Measurements from ENCODE around the gene ORMDL2.
A peak's percentile ranks its signal among the peaks of the same experiment; 100 is the strongest.

Gene ORMDL2

GRCh38 chr12:55817345-55818139 lies at the start of gene ORMDL2, which contains the start of gene SARNP:
Gene ORMDL2 (plus strand): TSS chr12:55818041. CDS start chr12:55819000, 959 bp downstream.
Gene SARNP (minus strand): TSS chr12:55817724. CDS start chr12:55817701, 23 bp downstream.
- peaks cover 9% of the 10 kb centered on the region; the same call in 1 of the 2 replicates for H3K36me3 ChIP-seq (ENCODE audit: control insufficient read depth, insufficient read depth, low read length)
- no CpG with 5 or more reads among the region's 38 CpGs for WGBS (ENCODE audit: insufficient coverage, insufficient read length)
- no peaks in the 10 kb centered on the region for H3K9me3 ChIP-seq (ENCODE audit: control insufficient read depth, insufficient read depth, low read length)
- H3K27me3 ChIP-seq (ENCODE audit: control insufficient read depth, insufficient read depth, low read length), result no peaks in the 10 kb centered on the region
- no peaks in the 10 kb centered on the region for H3K4me1 ChIP-seq (ENCODE audit: control insufficient read depth, insufficient read depth, low read length)
- peak within 1 kb of the TSS; percentile 82 for H3K4me3 ChIP-seq (ENCODE audit: low read length)
- no peak within 1 kb of the TSS for H3K27ac ChIP-seq (ENCODE audit: low read length)
- peak; percentile 100 for DNase-seq (ENCODE audit: low read depth, low spot score)

- no peaks in the 10 kb centered on the region for H3K36me3 ChIP-seq (ENCODE audit: control insufficient read depth, insufficient read depth, low read length)
- H3K9me3 ChIP-seq (ENCODE audit: control insufficient read depth, insufficient read depth, low read length), result no peaks in the 10 kb centered on the region
- WGBS (ENCODE audit: insufficient coverage, insufficient read length), result no CpG with 5 or more reads among the region's 6 CpGs
- DNase-seq (ENCODE audit: low read depth, low spot score), result no peak
- no peaks in the 10 kb centered on the region for H3K4me1 ChIP-seq (ENCODE audit: control insufficient read depth, insufficient read depth, low read length)
- H3K27ac ChIP-seq (ENCODE audit: low read length), result no peak overlapping the region
- no peak overlapping the region for H3K4me3 ChIP-seq (ENCODE audit: low read length)
- no peaks in the 10 kb centered on the region for H3K27me3 ChIP-seq (ENCODE audit: control insufficient read depth, insufficient read depth, low read length)
Measured at GRCh38 chr12:55771736-55772135, 46.1 kb upstream of the ORMDL2 start.

GRCh38 chr12:55777856-55778255 lies 40.0 kb upstream of the ORMDL2 start:
- no CpG with 5 or more reads among the region's 3 CpGs for WGBS (ENCODE audit: insufficient coverage, insufficient read length)
- no peak for DNase-seq (ENCODE audit: low read depth, low spot score)
- H3K36me3 ChIP-seq (ENCODE audit: control insufficient read depth, insufficient read depth, low read length), result no peaks in the 10 kb centered on the region

GRCh38 chr12:55780685-55781084 lies 37.2 kb upstream of the ORMDL2 start:
- Histone ChIP-seq H3K4me1 (ENCODE audit: control insufficient read depth, insufficient read depth, low read length) (no peaks in the 10 kb centered on the region), H3K36me3 (ENCODE audit: control insufficient read depth, insufficient read depth, low read length) (peaks cover 6% of the 10 kb centered on the region; the same call in 1 of the 2 replicates), H3K27me3 (ENCODE audit: control insufficient read depth, insufficient read depth, low read length) (no peaks in the 10 kb centered on the region), H3K4me3 (ENCODE audit: low read length) (no peak overlapping the region), H3K9me3 (ENCODE audit: control insufficient read depth, insufficient read depth, low read length) (no peaks in the 10 kb centered on the region), H3K27ac (ENCODE audit: low read length) (no peak overlapping the region)
- DNase-seq (ENCODE audit: low read depth, low spot score), result no peak
- WGBS (ENCODE audit: insufficient coverage, insufficient read length), result no CpG with 5 or more reads among the region's 2 CpGs

More at GRCh38 chr12:55777856-55778255, 40.0 kb upstream of the ORMDL2 start:
- Histone ChIP-seq H3K27ac (ENCODE audit: low read length) (no peak overlapping the region), H3K4me3 (ENCODE audit: low read length) (no peak overlapping the region), H3K9me3 (ENCODE audit: control insufficient read depth, insufficient read depth, low read length) (no peaks in the 10 kb centered on the region), H3K27me3 (ENCODE audit: control insufficient read depth, insufficient read depth, low read length) (no peaks in the 10 kb centered on the region), H3K4me1 (ENCODE audit: control insufficient read depth, insufficient read depth, low read length) (no peaks in the 10 kb centered on the region)

- no CpG with 5 or more reads among the region's 7 CpGs for WGBS (ENCODE audit: insufficient coverage, insufficient read length)
- no peak for DNase-seq (ENCODE audit: low read depth, low spot score)
- peaks cover 8% of the 10 kb centered on the region; the same call in 1 of the 2 replicates for H3K36me3 ChIP-seq (ENCODE audit: control insufficient read depth, insufficient read depth, low read length)
- H3K9me3 ChIP-seq (ENCODE audit: control insufficient read depth, insufficient read depth, low read length), result no peaks in the 10 kb centered on the region
- no peaks in the 10 kb centered on the region for H3K4me1 ChIP-seq (ENCODE audit: control insufficient read depth, insufficient read depth, low read length)
- no peaks in the 10 kb centered on the region for H3K27me3 ChIP-seq (ENCODE audit: control insufficient read depth, insufficient read depth, low read length)
- no peak overlapping the region for H3K4me3 ChIP-seq (ENCODE audit: low read length)
- no peak overlapping the region for H3K27ac ChIP-seq (ENCODE audit: low read length)
Measured at GRCh38 chr12:55788546-55788945, 29.3 kb upstream of the ORMDL2 start.

- H3K9me3 ChIP-seq (ENCODE audit: control insufficient read depth, insufficient read depth, low read length), result no peaks in the 10 kb centered on the region
- no peaks in the 10 kb centered on the region for H3K27me3 ChIP-seq (ENCODE audit: control insufficient read depth, insufficient read depth, low read length)
- no CpG with 5 or more reads among the region's 2 CpGs for whole genome bisulfite sequencing (ENCODE audit: insufficient coverage, insufficient read length)
- H3K36me3 ChIP-seq (ENCODE audit: control insufficient read depth, insufficient read depth, low read length), result peaks cover 6% of the 10 kb centered on the region; the same call in 1 of the 2 replicates
- no peaks in the 10 kb centered on the region for H3K4me1 ChIP-seq (ENCODE audit: control insufficient read depth, insufficient read depth, low read length)
- DNase-seq (ENCODE audit: low read depth, low spot score), result no peak
- H3K4me3 ChIP-seq (ENCODE audit: low read length), result no peak overlapping the region
- no peak overlapping the region for H3K27ac ChIP-seq (ENCODE audit: low read length)
Measured at GRCh38 chr12:55789171-55789570, 28.7 kb upstream of the ORMDL2 start.

- no peaks in the 10 kb centered on the region for H3K27me3 ChIP-seq (ENCODE audit: control insufficient read depth, insufficient read depth, low read length)
- WGBS (ENCODE audit: insufficient coverage, insufficient read length), result no CpG with 5 or more reads among the region's 4 CpGs
- H3K4me1 ChIP-seq (ENCODE audit: control insufficient read depth, insufficient read depth, low read length), result no peaks in the 10 kb centered on the region
- H3K9me3 ChIP-seq (ENCODE audit: control insufficient read depth, insufficient read depth, low read length), result no peaks in the 10 kb centered on the region
- no peak overlapping the region for H3K4me3 ChIP-seq (ENCODE audit: low read length)
- peaks cover 5% of the 10 kb centered on the region; the same call in 1 of the 2 replicates for H3K36me3 ChIP-seq (ENCODE audit: control insufficient read depth, insufficient read depth, low read length)
- no peak for DNase-seq (ENCODE audit: low read depth, low spot score)
- no peak overlapping the region for H3K27ac ChIP-seq (ENCODE audit: low read length)
Measured at GRCh38 chr12:55789893-55790292, 27.9 kb upstream of the ORMDL2 start.

- H3K9me3 ChIP-seq (ENCODE audit: control insufficient read depth, insufficient read depth, low read length), result no peaks in the 10 kb centered on the region
- H3K36me3 ChIP-seq (ENCODE audit: control insufficient read depth, insufficient read depth, low read length), result peaks cover 2% of the 10 kb centered on the region; the same call in 1 of the 2 replicates
- no peaks in the 10 kb centered on the region for H3K4me1 ChIP-seq (ENCODE audit: control insufficient read depth, insufficient read depth, low read length)
- H3K27me3 ChIP-seq (ENCODE audit: control insufficient read depth, insufficient read depth, low read length), result no peaks in the 10 kb centered on the region
- H3K27ac ChIP-seq (ENCODE audit: low read length), result no peak overlapping the region
- no peak for DNase-seq (ENCODE audit: low read depth, low spot score)
- H3K4me3 ChIP-seq (ENCODE audit: low read length), result no peak overlapping the region
Measured at GRCh38 chr12:55795950-55796349, 21.9 kb upstream of the ORMDL2 start.

- Histone ChIP-seq H3K27me3 (ENCODE audit: control insufficient read depth, insufficient read depth, low read length) (no peaks in the 10 kb centered on the region), H3K9me3 (ENCODE audit: control insufficient read depth, insufficient read depth, low read length) (no peaks in the 10 kb centered on the region), H3K4me1 (ENCODE audit: control insufficient read depth, insufficient read depth, low read length) (no peaks in the 10 kb centered on the region), H3K4me3 (ENCODE audit: low read length) (no peak overlapping the region), H3K36me3 (ENCODE audit: control insufficient read depth, insufficient read depth, low read length) (peaks cover 2% of the 10 kb centered on the region; the same call in 1 of the 2 replicates), H3K27ac (ENCODE audit: low read length) (no peak overlapping the region)
- no peak for DNase-seq (ENCODE audit: low read depth, low spot score)
- WGBS (ENCODE audit: insufficient coverage, insufficient read length), result no CpG with 5 or more reads among the region's 5 CpGs
Measured at GRCh38 chr12:55797068-55797467, 20.8 kb upstream of the ORMDL2 start.

- 100% methylated on average over 1 of the region's 4 CpGs for WGBS (ENCODE audit: insufficient coverage, insufficient read length)
- H3K4me1 ChIP-seq (ENCODE audit: control insufficient read depth, insufficient read depth, low read length), result no peaks in the 10 kb centered on the region
- H3K9me3 ChIP-seq (ENCODE audit: control insufficient read depth, insufficient read depth, low read length), result no peaks in the 10 kb centered on the region
- no peak overlapping the region for H3K4me3 ChIP-seq (ENCODE audit: low read length)
- no peak for DNase-seq (ENCODE audit: low read depth, low spot score)
- H3K27me3 ChIP-seq (ENCODE audit: control insufficient read depth, insufficient read depth, low read length), result no peaks in the 10 kb centered on the region
- peaks cover 2% of the 10 kb centered on the region; the same call in 1 of the 2 replicates for H3K36me3 ChIP-seq (ENCODE audit: control insufficient read depth, insufficient read depth, low read length)
- H3K27ac ChIP-seq (ENCODE audit: low read length), result no peak overlapping the region
Measured at GRCh38 chr12:55797550-55797949, 20.3 kb upstream of the ORMDL2 start.

- no peak for DNase-seq (ENCODE audit: low read depth, low spot score)
- no CpG with 5 or more reads among the region's 8 CpGs for WGBS (ENCODE audit: insufficient coverage, insufficient read length)
- H3K4me3 ChIP-seq (ENCODE audit: low read length), result no peak overlapping the region
- no peak overlapping the region for H3K27ac ChIP-seq (ENCODE audit: low read length)
- H3K36me3 ChIP-seq (ENCODE audit: control insufficient read depth, insufficient read depth, low read length), result no peaks in the 10 kb centered on the region
- no peaks in the 10 kb centered on the region for H3K9me3 ChIP-seq (ENCODE audit: control insufficient read depth, insufficient read depth, low read length)
- no peaks in the 10 kb centered on the region for H3K27me3 ChIP-seq (ENCODE audit: control insufficient read depth, insufficient read depth, low read length)
- H3K4me1 ChIP-seq (ENCODE audit: control insufficient read depth, insufficient read depth, low read length), result no peaks in the 10 kb centered on the region
Measured at GRCh38 chr12:55806982-55807381, 10.9 kb upstream of the ORMDL2 start.

Data from iPS DF 6.9 (cell line).